Heart left ventricle (tissue), 13 donors: ENCODE measurements around the gene CCDC32.

ENCODE experiments used
- CTCF ChIP-seq, 12 donors: fragments of 200-600 bp; sonication (generic) in 4 of 12; IDR thresholded peaks; one replicate each; pipeline versions ENCODE4 v1.5.0 to v1.8.0; 2018 to 2022; ENCODE audit warnings: antibody characterized with exemption in 12 of 12, mild to moderate bottlenecking in 5 of 12
- POLR2A ChIP-seq, 2 donors: fragments of 450-650 bp; IDR thresholded peaks; one replicate each; pipeline ENCODE4 v1.6.1; 2017; ENCODE audit warnings: antibody characterized with exemption in 2 of 2, mild to moderate bottlenecking in 2 of 2, moderate library complexity in 2 of 2
- donor health status: ischemic (EF 13 %, LVEDD 7.1; RV severe dilation, severe dysfunction).
- donor health status: DM: no; HTN: yes; CAD: no.
- donor health status: DM: no; HTN: no; CAD: no.
- donor health status: ischemic (EF 25% LVEDD 6.9; RV normal size, moderate dysfunction).
- donor health status: ischemic (EF 25% LVEDD 5.7; RV mildly dilated, moderate dysfunction).
- donor health status: ischemic (EF 35%, LVEDD 5.7; RV mildly dilated, moderate dysfunction).
- donor health status: nonischemic (EF 11% LVEDD 7.7; RV severe dilation, severe dysfunction).
- donor health status: DM: yes; HTN: yes; CAD: no.
- donor health status: PGD.
- donor health status: ischemic (EF 29% LVEDD 5.4; RV normal size, mild dysfunction).
- donor health status: nonischemic (EF 23%, LVEDD 6.1; RV moderate dilation, normal function).

GRCh38 chr15:40562691-40563090, 2.2 kb downstream of the CCDC32 start:
- TF ChIP-seq CTCF (IDR thresholded peaks at IDR 0.05) (no peak), POLR2A (IDR thresholded peaks at IDR 0.05) (no peak)
